T1000 (cell line): Measurements from ENCODE around the gene DLGAP5.

ENCODE experiments used
- DNase-seq: peaks from one replicate; lab custom pipeline; 2025; ENCODE audit warnings: mixed read lengths; lab: John Stamatoyannopoulos, UW

The DLGAP5 gene

GRCh38 chr14:55188686-55189295 is 2.6 kb downstream of the DLGAP5 start:
- no peak for DNase-seq

- no peak for DNase-seq
Observed at GRCh38 chr14:55180434-55180833, 11.0 kb downstream of the DLGAP5 start.

GRCh38 chr14:55180006-55180405 is 11.4 kb downstream of the DLGAP5 start:
- DNase-seq = no peak

GRCh38 chr14:55170526-55170925 is 20.9 kb downstream of the DLGAP5 start:
- no peak for DNase-seq

- no peak for DNase-seq
Observed at GRCh38 chr14:55160989-55161388, 30.4 kb downstream of the DLGAP5 start.

GRCh38 chr14:55158412-55158811 is 33.0 kb downstream of the DLGAP5 start:
- DNase-seq = no peak

GRCh38 chr14:55157080-55157479 is 34.3 kb downstream of the DLGAP5 start:
- no peak for DNase-seq

GRCh38 chr14:55153951-55154350 is 37.4 kb downstream of the DLGAP5 start:
- no peak for DNase-seq

GRCh38 chr14:55152052-55152753 is 39.2 kb downstream of the DLGAP5 start:
- no peak for DNase-seq

GRCh38 chr14:55151601-55152000 is 39.8 kb downstream of the DLGAP5 start:
- DNase-seq = no peak

- no peak for DNase-seq
Observed at GRCh38 chr14:55146425-55146824, 45.0 kb downstream of the DLGAP5 start.

- DNase-seq = no peak
Observed at GRCh38 chr14:55142466-55142865, 48.9 kb downstream of the DLGAP5 start.

- no peak for DNase-seq
Observed at GRCh38 chr14:55141825-55142224, 49.6 kb downstream of the DLGAP5 start.

- DNase-seq = no peak
Observed at GRCh38 chr14:55139696-55140509, 51.5 kb downstream of the DLGAP5 start.

- no peak for DNase-seq
Observed at GRCh38 chr14:55139141-55139540, 52.2 kb downstream of the DLGAP5 start.

- DNase-seq = no peak
Observed at GRCh38 chr14:55138091-55138490, 53.3 kb downstream of the DLGAP5 start.

- DNase-seq = no peak
Observed at GRCh38 chr14:55136885-55137786, 54.2 kb downstream of the DLGAP5 start.

- no peak for DNase-seq
Observed at GRCh38 chr14:55136241-55136640, 55.1 kb downstream of the DLGAP5 start.

- no peak for DNase-seq
Observed at GRCh38 chr14:55133416-55133815, 58.0 kb downstream of the DLGAP5 start.

- DNase-seq = no peak
Observed at GRCh38 chr14:55131370-55132137, 59.8 kb downstream of the DLGAP5 start.

- DNase-seq = no peak
Observed at GRCh38 chr14:55130196-55130550, 61.2 kb downstream of the DLGAP5 start.
